Gastrocnemius medialis (tissue), 4 donors: Measurements from ENCODE around the gene GARNL3. TPM values are rescaled to one million over a fixed set of nuclear protein-coding genes. Genes with fewer than 3 reads are reported as not detected.

Experiments used
- ATAC-seq, 2 donors: fragments of 150-250 bp; one replicate each; pipeline ENCODE4 v1.9.1; 2016
- DNase-seq, 2 donors: peaks; one replicate each; pipeline ENCODE4 v3.0.0-alpha.2; 2019
- H3K27ac ChIP-seq, 4 donors: fragments of 200-600 bp; sonication (generic); 1 replicate in 1 of 4; 2 replicates in 3 of 4; pipeline ENCODE4 v1.5.1; 2016 to 2018; ENCODE audit warnings: mild to moderate bottlenecking in 2 of 4, moderate library complexity in 1 of 4
- H3K27me3 ChIP-seq, 3 donors: fragments of 200-600 bp; sonication (generic) in 2 of 3; 1 replicate in 1 of 3; 2 replicates in 2 of 3; pipeline versions ENCODE4 v1.5.1 to v1.6.0; 2016 to 2019; ENCODE audit warnings: mild to moderate bottlenecking in 1 of 3, moderate library complexity in 1 of 3
- H3K36me3 ChIP-seq, 2 donors: fragments of 200-600 bp; sonication (generic) in 1 of 2; one replicate each; pipeline ENCODE4 v1.5.1; 2017 to 2018
- H3K4me1 ChIP-seq, 2 donors: fragments of 200-600 bp; sonication (generic) in 1 of 2; one replicate each; pipeline ENCODE4 v1.5.1; 2016 to 2017; ENCODE audit warnings: mild to moderate bottlenecking in 2 of 2
- H3K4me3 ChIP-seq, 4 donors: fragments of 200-600 bp; sonication (generic) in 3 of 4; 1 replicate in 1 of 4; 2 replicates in 3 of 4; pipeline ENCODE4 v1.5.1; 2016 to 2019; ENCODE audit warnings: mild to moderate bottlenecking in 2 of 4
- H3K9me3 ChIP-seq, 3 donors: fragments of 200-600 bp; sonication (generic) in 2 of 3; 1 replicate in 1 of 3; 2 replicates in 2 of 3; pipeline ENCODE4 v1.5.1; 2016 to 2019
- POLR2A ChIP-seq, 2 donors: fragments of 450-650 bp; IDR thresholded peaks; one replicate each; pipeline ENCODE4 v1.6.1; 2017; ENCODE audit warnings: antibody characterized with exemption in 2 of 2, mild to moderate bottlenecking in 2 of 2, moderate library complexity in 2 of 2
- in situ Hi-C, 4 donors: fragments of 200-750 bp; cut with MboI; loops; one replicate each; pipeline versions ENCODE4 v1.15.0 to v1.8.0; 2017; ENCODE audit warnings: low sequenced_read_pairs in 4 of 4
- intact Hi-C: fragments of 100-400 bp; cut with DNase I; formaldehyde crosslinking; loops from one replicate; pipeline ENCODE4 v1.15.1; 2023; ENCODE audit warnings: low total_unique reads
- total RNA-seq, 4 donors: library from RNA; depleted of rRNA; stranded (reverse); fragments of >200 nt; gene quantifications; one replicate each; pipeline versions ENCODE4 v1.1.0 to v1.2.3, GENCODE V29; 2016
- TF ChIP-seq, protein P1 (sequence below), 5 experiments: fragments of 450-650 bp in 3 of 5; fragments of 200-600 bp in 2 of 5; sonication (generic) in 2 of 5; IDR thresholded peaks in 4 of 5; conservative IDR thresholded peaks in 1 of 5; 1 replicate in 4 of 5; 2 replicates in 1 of 5; pipeline ENCODE4 v1.5.1; 2016 to 2019; ENCODE audit warnings: antibody characterized with exemption in 5 of 5, mild to moderate bottlenecking in 3 of 5, moderate library complexity in 3 of 5

Gene GARNL3
- total RNA-seq, 4 donors from 2014 or later, result 2.5 to 5.7 (median 3.0) TPM

GRCh38 chr9:127437497-127438264 lies 173.1 kb downstream of the GARNL3 start:
- in situ Hi-C loops, result no loop called here
- intact Hi-C loops, result no loop called here
- TF ChIP-seq, protein P1, sequence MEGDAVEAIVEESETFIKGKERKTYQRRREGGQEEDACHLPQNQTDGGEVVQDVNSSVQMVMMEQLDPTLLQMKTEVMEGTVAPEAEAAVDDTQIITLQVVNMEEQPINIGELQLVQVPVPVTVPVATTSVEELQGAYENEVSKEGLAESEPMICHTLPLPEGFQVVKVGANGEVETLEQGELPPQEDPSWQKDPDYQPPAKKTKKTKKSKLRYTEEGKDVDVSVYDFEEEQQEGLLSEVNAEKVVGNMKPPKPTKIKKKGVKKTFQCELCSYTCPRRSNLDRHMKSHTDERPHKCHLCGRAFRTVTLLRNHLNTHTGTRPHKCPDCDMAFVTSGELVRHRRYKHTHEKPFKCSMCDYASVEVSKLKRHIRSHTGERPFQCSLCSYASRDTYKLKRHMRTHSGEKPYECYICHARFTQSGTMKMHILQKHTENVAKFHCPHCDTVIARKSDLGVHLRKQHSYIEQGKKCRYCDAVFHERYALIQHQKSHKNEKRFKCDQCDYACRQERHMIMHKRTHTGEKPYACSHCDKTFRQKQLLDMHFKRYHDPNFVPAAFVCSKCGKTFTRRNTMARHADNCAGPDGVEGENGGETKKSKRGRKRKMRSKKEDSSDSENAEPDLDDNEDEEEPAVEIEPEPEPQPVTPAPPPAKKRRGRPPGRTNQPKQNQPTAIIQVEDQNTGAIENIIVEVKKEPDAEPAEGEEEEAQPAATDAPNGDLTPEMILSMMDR (IDR thresholded peaks at IDR 0.05 in 4 of 5, conservative IDR thresholded peaks at IDR 0.05 in 1 of 5), result no peak
- no peak for TF ChIP-seq POLR2A (IDR thresholded peaks at IDR 0.05)
- H3K27ac ChIP-seq, result no peak overlapping the region
- DNase-seq, result no peak
- ATAC-seq, result no peak
- no peaks in the 10 kb centered on the region for H3K27me3 ChIP-seq
- H3K9me3 ChIP-seq, result no peaks in the 10 kb centered on the region
- no peaks in the 10 kb centered on the region for H3K4me1 ChIP-seq
- H3K4me3 ChIP-seq, result no peak overlapping the region
- peaks cover 2 to 93% of the 10 kb centered on the region in 2 donors for H3K36me3 ChIP-seq

DNA sequence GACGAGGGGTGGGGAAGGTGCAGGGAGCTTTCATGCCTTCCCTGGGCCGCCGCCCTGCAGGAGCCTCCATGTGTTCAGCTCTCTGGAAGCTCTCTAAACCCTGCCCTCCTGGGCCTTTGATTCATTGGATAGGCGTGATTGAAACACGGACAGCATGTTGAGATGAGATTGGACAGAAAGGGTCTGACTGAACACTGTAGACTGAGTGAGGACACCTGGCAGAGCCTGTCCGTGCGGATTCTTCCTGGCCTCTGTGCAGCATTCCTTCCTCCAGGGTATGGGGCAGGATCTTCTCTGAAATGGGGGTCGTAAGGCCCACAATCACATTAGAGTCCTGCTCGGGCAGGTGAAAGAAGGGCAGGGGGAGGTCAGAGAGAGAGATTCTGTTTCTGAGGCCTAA lies 173.8 kb downstream of the GARNL3 start:
- DNase-seq (no peak), ATAC-seq (no peak)
- intact Hi-C loops, result no loop called here

More for the DNA sequence above, 173.8 kb downstream of the GARNL3 start:
- H3K4me1 ChIP-seq, result no peaks in the 10 kb centered on the region
- peaks cover 2 to 93% of the 10 kb centered on the region in 2 donors for H3K36me3 ChIP-seq
- H3K9me3 ChIP-seq, result no peaks in the 10 kb centered on the region
- TF ChIP-seq POLR2A (IDR thresholded peaks at IDR 0.05), result no peak
- TF ChIP-seq, protein P1 (IDR thresholded peaks at IDR 0.05 in 4 of 5, conservative IDR thresholded peaks at IDR 0.05 in 1 of 5), result no peak
- H3K27me3 ChIP-seq, result no peaks in the 10 kb centered on the region
- in situ Hi-C loops, result no loop called here
- no peak overlapping the region for H3K27ac ChIP-seq
- no peak overlapping the region for H3K4me3 ChIP-seq

Other genes with a start within 250 kb of the GARNL3 start
- 10 to 100 TPM in 3 of 4 donors, 1 to 10 TPM in 1; 9.1 to 48.3 (median 12.1) TPM for gene ANGPTL2, start 142.1 kb upstream of the GARNL3 start, total RNA-seq
- gene SLC2A8, start 132.4 kb downstream of the GARNL3 start, total RNA-seq, result 10 to 100 TPM; 19.8 to 31.2 (median 25.7) TPM
- 1 to 10 TPM; 3.9 to 9.3 (median 6.4) TPM for gene ZNF79, start 159.6 kb downstream of the GARNL3 start, total RNA-seq
- gene RPL12, start 186.6 kb downstream of the GARNL3 start, total RNA-seq, result 1,000 to 10,000 TPM; 1,654 to 2,251 (median 1,749) TPM
- gene LRSAM1, start 186.7 kb downstream of the GARNL3 start, total RNA-seq, result 10 to 100 TPM; 10.2 to 17.3 (median 16.1) TPM